ENCODE data around the gene SV2B. TPM values are rescaled to one million over a fixed set of nuclear protein-coding genes. Genes with fewer than 3 reads are reported as not detected.

The SV2B gene
- polyA plus RNA-seq, 3 donors: 0.56 to 2.1 (median 2.0) TPM

- WGBS, 3 donors: 92 to 97% (median 97%) methylated on average over 4 of the region's 4 CpGs
Measured at GRCh38 chr15:91244919-91245318, 144.9 kb downstream of the SV2B start.

GRCh38 chr15:91246998-91247397 lies 146.9 kb downstream of the SV2B start:
- no peak overlapping the region for H3K27ac ChIP-seq (ENCODE audit: low read depth, low read length)
- 24 to 62% (median 51%) methylated on average over 2 of the region's 2 CpGs for WGBS, 3 donors

More at GRCh38 chr15:91244919-91245318, 144.9 kb downstream of the SV2B start:
- H3K27ac ChIP-seq (ENCODE audit: low read depth, low read length): no peak overlapping the region

GRCh38 chr15:91249591-91249990 lies 149.5 kb downstream of the SV2B start:
- no peak overlapping the region for H3K27ac ChIP-seq (ENCODE audit: low read depth, low read length)
- WGBS, 3 donors: 59 to 72% (median 65%) methylated on average over 3 of the region's 3 CpGs

- no peak overlapping the region for H3K27ac ChIP-seq (ENCODE audit: low read depth, low read length)
- 82 to 94% (median 90%) methylated on average over 7 of the region's 7 CpGs for WGBS, 3 donors
Measured at GRCh38 chr15:91252322-91252721, 152.3 kb downstream of the SV2B start.

GRCh38 chr15:91252756-91253155 lies 152.7 kb downstream of the SV2B start:
- WGBS, 3 donors: 51 to 86% (median 82%) methylated on average over 2 of the region's 2 CpGs

GRCh38 chr15:91253605-91254004 lies 153.5 kb downstream of the SV2B start:
- H3K27ac ChIP-seq (ENCODE audit: low read depth, low read length): no peak overlapping the region
- whole genome bisulfite sequencing, 3 donors: 50 to 84% (median 56%) methylated on average over 3 of the region's 3 CpGs

More at GRCh38 chr15:91252756-91253155, 152.7 kb downstream of the SV2B start:
- no peak overlapping the region for H3K27ac ChIP-seq (ENCODE audit: low read depth, low read length)

GRCh38 chr15:91254766-91255165 lies 154.7 kb downstream of the SV2B start:
- no peak overlapping the region for H3K27ac ChIP-seq (ENCODE audit: low read depth, low read length)
- WGBS, 3 donors: 65 to 73% (median 69%) methylated on average over 3 of the region's 3 CpGs

- 29 to 60% (median 47%) methylated on average over 3 of the region's 3 CpGs for WGBS, 3 donors
- H3K27ac ChIP-seq (ENCODE audit: low read depth, low read length): no peak overlapping the region
Measured at GRCh38 chr15:91255670-91256192, 155.7 kb downstream of the SV2B start.

- WGBS, 3 donors: 78 to 89% (median 84%) methylated on average over 6 of the region's 6 CpGs
- no peak overlapping the region for H3K27ac ChIP-seq (ENCODE audit: low read depth, low read length)
Measured at GRCh38 chr15:91257746-91258414, 157.8 kb downstream of the SV2B start.

GRCh38 chr15:91258415-91258759 lies 158.3 kb downstream of the SV2B start:
- WGBS, 3 donors: 39 to 53% (median 46%) methylated on average over 6 of the region's 6 CpGs

GRCh38 chr15:91259077-91259476 lies 159.0 kb downstream of the SV2B start:
- 73 to 85% (median 75%) methylated on average over 3 of the region's 3 CpGs for WGBS, 3 donors
- H3K27ac ChIP-seq (ENCODE audit: low read depth, low read length): no peak overlapping the region

More at GRCh38 chr15:91258415-91258759, 158.3 kb downstream of the SV2B start:
- no peak overlapping the region for H3K27ac ChIP-seq (ENCODE audit: low read depth, low read length)

GRCh38 chr15:91261345-91261744 lies 161.3 kb downstream of the SV2B start:
- H3K27ac ChIP-seq (ENCODE audit: low read depth, low read length): no peak overlapping the region

- H3K27ac ChIP-seq (ENCODE audit: low read depth, low read length): no peak overlapping the region
- WGBS, 3 donors: 30 to 64% (median 31%) methylated on average over 15 of the region's 15 CpGs
Measured at GRCh38 chr15:91263632-91264531, 163.8 kb downstream of the SV2B start.

- H3K27ac ChIP-seq (ENCODE audit: low read depth, low read length): no peak overlapping the region
- WGBS, 3 donors: 58 to 79% (median 60%) methylated on average over 11 of the region's 11 CpGs
Measured at GRCh38 chr15:91264651-91265351, 164.7 kb downstream of the SV2B start.

GRCh38 chr15:91265416-91265940 lies 165.4 kb downstream of the SV2B start:
- WGBS, 3 donors: 81 to 88% (median 84%) methylated on average over 4 of the region's 4 CpGs
- H3K27ac ChIP-seq (ENCODE audit: low read depth, low read length): no peak overlapping the region

GRCh38 chr15:91268510-91268909 lies 168.5 kb downstream of the SV2B start:
- WGBS, 3 donors: 87 to 89% (median 88%) methylated on average over 11 of the region's 11 CpGs
- no peak overlapping the region for H3K27ac ChIP-seq (ENCODE audit: low read depth, low read length)

- WGBS, 3 donors: 77 to 87% (median 81%) methylated on average over 15 of the region's 15 CpGs
- H3K27ac ChIP-seq (ENCODE audit: low read depth, low read length): no peak overlapping the region
Measured at GRCh38 chr15:91270747-91271146, 170.7 kb downstream of the SV2B start.

- 6 to 9% (median 6%) methylated on average over 8 of the region's 8 CpGs for WGBS, 3 donors
- H3K27ac ChIP-seq (ENCODE audit: low read depth, low read length): no peak overlapping the region
Measured at GRCh38 chr15:91271565-91272153, 171.6 kb downstream of the SV2B start.
